ENCODE data around the gene AFG1L.

- TF ChIP-seq RCOR1 (IDR thresholded peaks at IDR 0.05; ENCODE audit: low read length) (no peak), ELF1 (IDR thresholded peaks at IDR 0.05) (no peak), EP300 (IDR thresholded peaks at IDR 0.05; ENCODE audit: borderline replicate concordance in 1 of 2, low read depth in 1 of 2, low read length in 1 of 2) (no peak), CTCF (IDR thresholded peaks at IDR 0.05) (no peak), RFX5 (IDR thresholded peaks at IDR 0.05; ENCODE audit: low read length) (no peak)
- TF ChIP-seq, protein P1, sequence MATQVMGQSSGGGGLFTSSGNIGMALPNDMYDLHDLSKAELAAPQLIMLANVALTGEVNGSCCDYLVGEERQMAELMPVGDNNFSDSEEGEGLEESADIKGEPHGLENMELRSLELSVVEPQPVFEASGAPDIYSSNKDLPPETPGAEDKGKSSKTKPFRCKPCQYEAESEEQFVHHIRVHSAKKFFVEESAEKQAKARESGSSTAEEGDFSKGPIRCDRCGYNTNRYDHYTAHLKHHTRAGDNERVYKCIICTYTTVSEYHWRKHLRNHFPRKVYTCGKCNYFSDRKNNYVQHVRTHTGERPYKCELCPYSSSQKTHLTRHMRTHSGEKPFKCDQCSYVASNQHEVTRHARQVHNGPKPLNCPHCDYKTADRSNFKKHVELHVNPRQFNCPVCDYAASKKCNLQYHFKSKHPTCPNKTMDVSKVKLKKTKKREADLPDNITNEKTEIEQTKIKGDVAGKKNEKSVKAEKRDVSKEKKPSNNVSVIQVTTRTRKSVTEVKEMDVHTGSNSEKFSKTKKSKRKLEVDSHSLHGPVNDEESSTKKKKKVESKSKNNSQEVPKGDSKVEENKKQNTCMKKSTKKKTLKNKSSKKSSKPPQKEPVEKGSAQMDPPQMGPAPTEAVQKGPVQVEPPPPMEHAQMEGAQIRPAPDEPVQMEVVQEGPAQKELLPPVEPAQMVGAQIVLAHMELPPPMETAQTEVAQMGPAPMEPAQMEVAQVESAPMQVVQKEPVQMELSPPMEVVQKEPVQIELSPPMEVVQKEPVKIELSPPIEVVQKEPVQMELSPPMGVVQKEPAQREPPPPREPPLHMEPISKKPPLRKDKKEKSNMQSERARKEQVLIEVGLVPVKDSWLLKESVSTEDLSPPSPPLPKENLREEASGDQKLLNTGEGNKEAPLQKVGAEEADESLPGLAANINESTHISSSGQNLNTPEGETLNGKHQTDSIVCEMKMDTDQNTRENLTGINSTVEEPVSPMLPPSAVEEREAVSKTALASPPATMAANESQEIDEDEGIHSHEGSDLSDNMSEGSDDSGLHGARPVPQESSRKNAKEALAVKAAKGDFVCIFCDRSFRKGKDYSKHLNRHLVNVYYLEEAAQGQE (IDR thresholded peaks at IDR 0.05; ENCODE audit: low read depth, low read length) = no peak
- TF ChIP-seq, protein P2, sequence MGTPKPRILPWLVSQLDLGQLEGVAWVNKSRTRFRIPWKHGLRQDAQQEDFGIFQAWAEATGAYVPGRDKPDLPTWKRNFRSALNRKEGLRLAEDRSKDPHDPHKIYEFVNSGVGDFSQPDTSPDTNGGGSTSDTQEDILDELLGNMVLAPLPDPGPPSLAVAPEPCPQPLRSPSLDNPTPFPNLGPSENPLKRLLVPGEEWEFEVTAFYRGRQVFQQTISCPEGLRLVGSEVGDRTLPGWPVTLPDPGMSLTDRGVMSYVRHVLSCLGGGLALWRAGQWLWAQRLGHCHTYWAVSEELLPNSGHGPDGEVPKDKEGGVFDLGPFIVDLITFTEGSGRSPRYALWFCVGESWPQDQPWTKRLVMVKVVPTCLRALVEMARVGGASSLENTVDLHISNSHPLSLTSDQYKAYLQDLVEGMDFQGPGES (IDR thresholded peaks at IDR 0.05; ENCODE audit: low read depth, low read length) = no peak
Observed at GRCh38 chr6:108528878-108529277, 234.0 kb downstream of the AFG1L start.

Data from SK-N-SH (cell line).